Sciatic nerve (tissue), 2 donors: ENCODE measurements around the gene NOX3. TPM values are rescaled to one million over a fixed set of nuclear protein-coding genes. Genes with fewer than 3 reads are reported as not detected.
"Not testable (repeated sequence)": the region's sequence is repeated elsewhere in the genome, so short reads cannot be mapped to it uniquely, and the experiment has no call there.

ENCODE experiments used
- ATAC-seq: fragments of 200-7000 bp; cut with Tn5 transposase; one replicate; pipeline ENCODE4 v1.9.1; 2020; ENCODE audit warnings: mild to moderate bottlenecking, moderate library complexity
- DNase-seq: peaks from one replicate; pipeline ENCODE4 v3.0.0-alpha.2; 2020; ENCODE audit warnings: low spot score
- intact Hi-C: fragments of 100-400 bp; cut with DNase I; formaldehyde crosslinking; loops from one replicate; pipeline ENCODE4 v1.14.2; 2022
- total RNA-seq: library from RNA; stranded (reverse); fragmentation: NEBNext Ultra II Directional; extraction: Animal tissue kit (Norgen Biotek cat#: 25700); gene quantifications from one replicate; pipeline ENCODE4 v1.2.1, GENCODE V29; 2021
- donor health status: DM: no; HTN: no; CAD: no.
- donor health status: DM: no; HTN: no; CAD: no.

Gene NOX3, protein sequence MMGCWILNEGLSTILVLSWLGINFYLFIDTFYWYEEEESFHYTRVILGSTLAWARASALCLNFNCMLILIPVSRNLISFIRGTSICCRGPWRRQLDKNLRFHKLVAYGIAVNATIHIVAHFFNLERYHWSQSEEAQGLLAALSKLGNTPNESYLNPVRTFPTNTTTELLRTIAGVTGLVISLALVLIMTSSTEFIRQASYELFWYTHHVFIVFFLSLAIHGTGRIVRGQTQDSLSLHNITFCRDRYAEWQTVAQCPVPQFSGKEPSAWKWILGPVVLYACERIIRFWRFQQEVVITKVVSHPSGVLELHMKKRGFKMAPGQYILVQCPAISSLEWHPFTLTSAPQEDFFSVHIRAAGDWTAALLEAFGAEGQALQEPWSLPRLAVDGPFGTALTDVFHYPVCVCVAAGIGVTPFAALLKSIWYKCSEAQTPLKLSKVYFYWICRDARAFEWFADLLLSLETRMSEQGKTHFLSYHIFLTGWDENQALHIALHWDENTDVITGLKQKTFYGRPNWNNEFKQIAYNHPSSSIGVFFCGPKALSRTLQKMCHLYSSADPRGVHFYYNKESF
- not detected for total RNA-seq

DNA sequence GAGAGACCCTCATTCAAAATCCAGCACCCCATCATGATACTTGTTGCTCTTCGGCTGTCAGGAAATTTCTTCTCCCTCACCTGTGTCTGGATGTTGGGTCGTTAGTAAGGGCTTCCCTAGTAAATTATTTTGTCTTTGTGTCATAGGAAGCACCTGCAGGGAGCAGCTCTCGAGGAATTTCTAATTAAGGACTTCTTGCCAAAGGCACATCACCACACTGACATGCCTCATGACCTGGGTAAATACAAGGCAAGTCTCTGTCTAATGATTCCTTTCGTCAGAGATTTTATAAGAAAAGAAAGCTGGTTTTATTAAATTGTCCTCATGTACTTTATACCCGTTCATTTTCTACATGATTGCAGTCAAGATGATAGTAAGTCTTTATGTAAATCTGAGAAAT lies at the start of gene NOX3:
NOX3 (minus strand) TSS at position 74 of the 400 bp plus-strand sequence; CDS start at position 35, 39 bp downstream.
- intact Hi-C loops, result no loop called here
- no peak for ATAC-seq
- no peak for DNase-seq

DNA sequence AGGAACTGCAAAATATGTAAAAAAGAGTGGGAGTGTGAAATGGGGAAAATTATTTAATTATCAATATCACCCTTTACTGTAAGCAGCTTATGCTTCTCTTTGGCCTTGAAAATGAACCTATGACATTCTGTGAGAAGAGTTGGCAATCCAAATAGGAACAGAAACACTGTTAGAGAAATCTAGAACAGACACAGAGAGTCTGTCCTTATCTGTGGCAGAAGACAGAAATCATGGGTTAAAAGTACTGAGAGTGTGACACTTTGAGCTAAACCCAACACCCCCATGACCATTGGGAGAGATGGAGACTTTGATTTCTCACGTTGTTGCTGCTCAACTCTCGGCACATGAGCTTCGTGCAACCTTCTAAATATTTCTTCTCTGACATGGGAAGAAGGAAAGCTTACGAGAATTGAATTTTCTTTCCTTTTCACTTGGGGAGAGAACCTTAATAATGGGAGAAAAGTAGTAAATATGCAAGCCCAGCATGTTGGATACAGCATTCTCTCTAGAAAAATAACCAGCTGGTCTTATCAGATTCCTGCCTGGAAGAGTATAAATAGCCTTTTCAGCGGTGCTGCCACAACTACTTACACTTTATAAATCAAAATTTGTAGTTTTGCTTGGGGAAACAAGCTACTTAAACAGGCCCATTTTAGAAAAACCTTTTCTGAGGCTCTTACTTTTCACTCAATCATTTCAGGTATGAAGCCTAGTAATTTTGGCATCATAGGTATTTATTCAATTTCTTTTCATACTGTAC lies 49.4 kb upstream of the NOX3 start:
- intact Hi-C loops, result no loop called here
- no peak for ATAC-seq
- DNase-seq, result no peak

DNA sequence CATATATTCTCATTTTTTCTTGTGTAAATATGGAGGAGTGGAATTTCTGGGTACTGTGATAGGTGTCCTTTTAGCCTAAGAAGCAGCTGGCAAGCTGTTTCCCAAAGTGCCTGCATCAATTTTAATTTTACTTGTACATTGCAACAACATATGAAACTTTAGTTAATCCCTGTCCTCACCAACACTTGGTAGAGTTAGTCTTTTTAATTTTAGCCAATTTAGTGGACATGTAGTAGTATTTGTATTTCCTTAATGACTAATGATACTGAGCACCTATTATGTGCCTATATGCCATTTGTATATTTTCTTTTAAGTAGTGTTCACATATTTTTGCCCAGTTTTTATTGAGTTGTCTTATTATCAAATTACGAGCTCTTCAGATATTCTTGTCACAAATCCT lies 46.8 kb upstream of the NOX3 start:
- DNase-seq, result no peak
- intact Hi-C loops, result no loop called here
- no peak for ATAC-seq

DNA sequence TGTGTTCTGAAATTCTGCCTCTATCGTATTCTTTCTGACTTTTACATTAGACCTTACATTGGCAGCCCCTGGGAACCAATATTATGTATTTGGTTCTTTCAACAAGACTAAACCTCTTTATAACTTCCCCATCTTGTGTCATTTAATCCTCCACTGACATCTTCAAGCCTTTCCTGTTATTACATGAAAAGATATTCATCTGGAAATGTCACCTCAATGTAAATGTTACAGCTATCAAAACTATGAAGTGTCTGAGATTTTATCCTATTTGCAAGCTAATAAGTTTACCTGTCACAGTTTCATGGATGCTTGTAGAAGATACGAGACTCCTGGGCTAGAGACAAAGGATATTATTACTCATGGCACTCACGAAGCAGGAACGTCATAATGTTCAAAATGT lies 43.9 kb upstream of the NOX3 start:
- ATAC-seq (no peak), DNase-seq (no peak)
- intact Hi-C loops, result no loop called here

DNA sequence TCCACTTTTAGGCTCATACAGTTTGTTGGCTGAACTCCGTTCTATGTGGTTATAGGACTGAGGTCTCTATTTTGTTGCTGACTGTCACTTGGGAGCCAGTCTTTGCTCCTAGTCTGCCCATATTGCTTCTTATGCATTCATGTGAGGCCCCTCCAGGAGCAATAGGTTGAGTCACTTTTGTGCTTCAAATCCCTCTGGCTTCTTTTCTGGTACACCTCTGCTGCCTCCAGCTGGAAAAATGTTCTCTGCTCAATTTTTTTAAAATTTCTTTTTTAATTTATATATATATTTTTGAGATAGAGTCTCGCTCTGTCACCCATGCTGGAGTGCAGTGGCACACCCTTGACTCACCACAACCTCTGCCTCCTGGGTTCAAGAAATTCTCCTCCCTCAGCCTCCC lies 42.7 kb upstream of the NOX3 start:
- intact Hi-C loops, result no loop called here
- ATAC-seq, result no peak
- no peak for DNase-seq

DNA sequence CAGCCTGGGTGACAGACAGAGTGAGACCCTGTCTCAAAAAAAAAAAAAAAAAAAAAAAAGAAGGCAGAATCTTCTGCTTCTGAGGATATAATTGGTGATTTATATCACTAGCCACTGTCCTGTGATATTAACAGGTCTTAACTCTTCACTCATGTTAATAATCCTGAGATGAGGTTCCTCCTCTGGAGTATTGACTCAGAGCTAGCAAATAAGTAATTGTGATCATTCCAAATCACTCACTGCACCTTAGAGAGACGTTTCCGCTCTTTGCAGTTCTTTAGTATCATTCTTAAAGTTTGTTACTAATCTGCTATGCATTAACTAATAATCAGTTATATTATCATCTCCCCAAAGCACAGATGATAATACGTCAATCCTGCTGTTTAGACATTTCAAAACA lies 41.6 kb upstream of the NOX3 start:
- intact Hi-C loops, result loop anchor here (2.0 kb wide), 1 partner anchor 78 kb away; no protein-coding TSS in a partner anchor

DNA sequence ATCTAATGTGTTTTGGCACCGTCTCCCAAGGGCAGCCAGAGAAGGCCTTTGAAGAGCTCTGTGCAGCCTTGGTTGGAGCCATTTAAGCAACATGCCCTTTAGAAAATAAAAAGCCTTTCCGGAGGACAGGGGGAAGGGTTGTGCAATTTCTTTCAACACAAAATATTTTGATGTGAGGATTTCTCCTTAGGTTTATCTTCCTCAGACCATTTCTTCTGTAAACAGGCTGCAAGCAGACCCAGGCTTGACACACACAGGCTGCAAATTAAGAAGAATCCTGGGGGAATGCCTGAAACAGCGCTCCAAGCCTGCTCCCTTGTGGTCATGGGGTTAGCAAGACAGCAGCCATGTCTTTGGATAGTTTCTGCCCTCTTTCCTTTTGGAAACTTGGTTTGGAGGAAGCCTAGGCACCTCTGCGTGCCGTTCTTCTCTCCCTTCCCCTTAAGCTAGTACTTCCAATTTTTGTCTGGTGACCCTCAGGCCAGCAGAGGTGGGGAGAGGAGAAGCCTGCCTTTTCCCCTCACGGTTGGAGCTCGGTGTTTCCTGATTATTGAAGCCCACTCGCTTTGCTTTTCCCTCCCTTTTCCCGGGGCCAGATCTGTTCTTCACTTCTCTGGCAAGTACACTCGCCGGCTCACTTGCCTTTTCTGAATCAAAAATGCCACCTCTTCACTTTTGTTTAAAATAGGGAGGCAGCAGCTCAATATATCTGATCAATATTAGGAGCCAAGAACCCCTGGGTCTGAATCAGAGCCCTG lies 39.6 kb upstream of the NOX3 start:
- DNase-seq, result peak; percentile 62
- ATAC-seq, result peak; percentile 88
- intact Hi-C loops, result no loop called here

More for the DNA sequence above, 41.6 kb upstream of the NOX3 start:
- ATAC-seq, result no peak
- DNase-seq, result no peak

DNA sequence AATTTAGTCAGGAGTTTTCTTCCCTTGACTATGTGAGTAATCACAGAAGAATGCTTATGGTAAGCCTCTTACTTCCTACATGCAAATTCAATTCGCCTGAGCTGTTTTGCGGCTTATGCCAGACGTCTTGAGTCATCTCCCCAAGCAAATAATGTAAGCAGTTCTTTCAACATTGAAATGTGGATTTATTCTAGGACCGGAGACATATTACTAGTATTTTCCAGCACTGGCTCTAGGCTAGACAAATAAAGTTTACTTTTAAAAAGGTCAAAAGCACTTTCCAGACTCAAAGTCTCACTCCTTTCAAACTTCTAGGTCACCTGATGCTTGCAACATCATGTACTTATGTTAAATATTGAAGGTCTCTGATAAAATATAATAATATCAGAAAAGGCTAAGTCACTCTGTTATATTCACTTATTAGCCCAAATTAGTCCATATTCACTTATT lies 38.1 kb upstream of the NOX3 start:
- no peak for DNase-seq
- intact Hi-C loops, result no loop called here
- ATAC-seq, result peak; percentile 84

DNA sequence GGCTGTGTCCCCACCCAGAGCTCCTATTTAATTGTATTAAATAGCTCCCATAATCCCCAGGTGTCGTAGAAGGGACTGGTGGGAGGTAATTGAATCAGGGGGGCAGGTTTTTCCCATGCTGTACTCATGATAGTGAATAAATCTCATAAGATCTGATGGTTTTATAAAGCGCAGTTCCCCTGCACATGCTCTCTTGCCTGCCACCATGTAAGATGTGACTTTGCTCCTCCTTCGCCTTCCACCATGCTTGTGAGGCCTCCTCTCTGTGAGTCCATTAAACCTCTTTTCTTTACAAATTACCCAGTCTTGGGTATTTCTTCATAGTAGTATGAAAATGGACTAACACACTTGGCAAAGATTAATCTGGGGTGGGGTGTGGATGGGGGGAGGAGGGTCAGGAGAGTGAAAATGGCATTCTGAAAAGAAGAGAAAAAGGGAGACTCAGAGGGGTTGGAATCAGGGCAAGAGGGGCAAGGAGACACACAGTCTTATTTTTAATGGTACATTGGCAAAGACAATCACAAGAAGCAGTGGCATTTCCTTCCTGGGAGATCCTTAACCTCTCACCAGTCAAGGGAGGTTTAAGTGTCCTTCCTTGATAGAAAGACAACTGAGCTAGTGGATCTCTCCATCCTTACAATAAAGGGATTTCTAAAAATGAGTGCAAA lies 37.5 kb upstream of the NOX3 start:
- no peak for DNase-seq
- no peak for ATAC-seq
- intact Hi-C loops, result no loop called here

DNA sequence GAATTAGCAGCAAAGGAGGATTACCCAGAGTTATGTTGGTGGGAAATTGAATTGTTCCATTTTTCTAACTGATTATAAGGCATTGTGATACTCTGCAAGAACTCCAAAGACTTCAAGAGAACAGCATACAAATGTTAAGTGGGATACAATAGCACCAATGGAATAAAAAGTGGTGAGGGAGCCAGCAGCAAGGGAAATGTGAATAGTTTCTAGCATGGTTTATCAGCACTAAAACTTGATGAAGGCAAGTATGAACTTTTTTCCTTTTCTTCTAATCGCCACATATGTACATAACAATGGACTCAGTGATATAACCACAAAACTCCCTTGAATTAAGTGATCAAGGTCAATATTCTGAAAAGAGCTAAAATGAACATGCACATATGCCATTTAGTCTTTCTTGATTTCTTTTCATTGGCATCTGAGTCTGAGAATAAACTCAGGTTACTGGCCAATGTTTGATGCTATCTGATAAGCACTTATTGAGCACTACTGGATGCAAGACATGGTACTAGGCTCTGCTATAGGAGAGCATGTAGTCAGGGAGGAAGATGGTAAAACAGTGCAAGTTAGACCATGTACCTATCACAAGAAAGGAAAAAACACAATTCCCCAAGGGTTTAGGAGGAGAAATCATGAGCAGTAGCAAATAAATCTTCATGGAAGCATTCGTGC lies 36.6 kb upstream of the NOX3 start:
- no peak for DNase-seq
- intact Hi-C loops, result no loop called here
- ATAC-seq, result no peak

DNA sequence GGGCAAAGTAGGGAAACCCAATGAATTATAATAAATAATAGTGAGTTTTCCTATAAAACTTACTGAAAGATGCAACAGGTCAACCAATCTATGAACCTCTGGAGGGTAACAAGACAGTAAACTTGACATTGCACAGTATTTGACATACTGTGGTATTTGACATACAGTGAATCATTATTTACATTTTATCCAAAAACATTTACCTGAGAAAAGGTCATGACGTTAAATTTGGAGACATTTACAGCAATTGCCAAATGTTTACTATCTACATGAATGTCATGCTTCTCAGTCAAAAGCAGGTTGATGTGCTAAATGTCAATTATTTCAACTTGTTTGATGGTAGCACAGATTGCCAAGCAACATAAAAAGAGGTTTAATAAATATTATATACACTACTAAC lies 35.8 kb upstream of the NOX3 start:
- no peak for ATAC-seq
- DNase-seq, result no peak
- intact Hi-C loops, result no loop called here

DNA sequence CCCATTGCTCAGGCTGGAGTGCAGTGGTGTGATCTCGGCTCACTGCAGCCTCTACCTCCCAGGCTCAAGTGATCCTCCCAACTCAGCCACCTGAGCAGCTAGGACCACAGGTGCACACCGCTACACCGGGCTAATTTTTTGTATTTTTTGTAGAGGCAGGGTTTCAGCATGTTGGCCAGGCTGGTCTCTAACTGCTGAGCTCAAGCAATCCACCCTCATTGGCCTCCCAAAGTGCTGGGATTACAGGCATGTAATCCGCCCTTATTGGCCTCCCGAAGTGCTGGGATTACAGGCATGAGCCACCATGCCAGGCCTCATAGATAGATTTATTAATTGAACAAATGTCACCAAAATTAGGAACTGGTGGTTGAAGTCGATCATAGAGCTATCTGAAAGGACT lies 32.6 kb upstream of the NOX3 start:
- ATAC-seq, DNase-seq, intact Hi-C loops: not testable (repeated sequence)

DNA sequence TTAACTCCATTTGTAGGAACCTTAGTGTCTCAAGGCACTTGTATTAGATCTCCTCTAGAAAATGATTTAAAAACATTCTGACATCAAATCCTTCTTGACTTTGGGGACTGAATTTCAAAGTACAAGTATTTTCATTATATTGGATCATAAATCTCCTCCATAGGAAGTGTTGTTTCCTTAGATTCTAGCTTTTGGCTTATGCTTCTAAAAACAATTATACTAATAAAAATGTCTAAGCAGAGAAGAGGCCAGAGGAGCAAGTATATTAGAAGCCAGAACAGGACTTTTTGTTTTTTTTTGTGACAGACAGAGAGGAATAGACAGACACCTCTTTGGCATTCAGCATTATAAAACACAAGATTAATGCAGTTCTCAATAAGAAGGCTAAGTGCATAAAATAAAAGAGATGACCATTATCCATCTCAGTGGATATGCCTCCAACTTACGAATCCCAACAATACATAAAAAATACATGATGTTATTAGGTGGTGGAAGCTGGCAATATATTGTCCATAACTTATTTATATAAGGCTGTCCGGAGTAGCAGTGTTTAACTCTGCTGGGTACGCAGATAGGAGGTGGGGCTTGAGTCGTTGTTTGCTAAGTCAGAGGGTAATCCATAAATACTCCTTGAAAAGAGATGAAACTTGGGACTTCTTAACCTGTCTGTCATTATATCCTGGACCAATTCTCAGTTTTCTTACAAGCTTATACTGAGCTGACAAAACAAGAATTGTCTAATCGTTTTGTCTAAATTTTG lies 31.9 kb upstream of the NOX3 start:
- intact Hi-C loops, result no loop called here
- ATAC-seq (no peak), DNase-seq (no peak)

DNA sequence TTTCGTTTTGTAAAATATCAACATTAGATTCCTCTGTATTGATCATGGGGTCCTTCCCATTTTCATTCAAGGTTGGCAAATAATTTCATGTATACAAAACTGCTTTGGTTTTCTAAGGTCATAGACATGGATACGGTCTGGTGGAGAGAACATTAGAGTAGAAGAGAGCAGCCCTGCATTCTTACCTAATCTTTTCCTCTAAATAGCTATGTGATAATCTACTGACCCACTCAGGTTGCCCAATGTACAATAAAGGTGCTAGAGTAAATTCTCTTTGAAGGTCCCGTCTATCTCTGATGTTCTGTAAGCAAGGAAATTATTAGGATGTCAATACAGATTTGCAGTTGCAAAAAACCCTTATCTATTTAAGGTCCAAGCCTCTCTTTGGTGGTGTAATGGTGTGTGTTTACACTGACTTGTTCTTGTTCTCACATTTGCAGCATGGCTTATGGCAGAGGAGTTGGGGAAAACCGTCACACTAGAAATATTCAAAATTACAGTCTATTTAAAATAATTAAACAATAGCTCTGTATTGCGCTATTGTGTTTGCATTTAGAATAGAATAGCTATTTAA lies 31.2 kb upstream of the NOX3 start:
- ATAC-seq (no peak), DNase-seq (no peak)
- intact Hi-C loops, result no loop called here

DNA sequence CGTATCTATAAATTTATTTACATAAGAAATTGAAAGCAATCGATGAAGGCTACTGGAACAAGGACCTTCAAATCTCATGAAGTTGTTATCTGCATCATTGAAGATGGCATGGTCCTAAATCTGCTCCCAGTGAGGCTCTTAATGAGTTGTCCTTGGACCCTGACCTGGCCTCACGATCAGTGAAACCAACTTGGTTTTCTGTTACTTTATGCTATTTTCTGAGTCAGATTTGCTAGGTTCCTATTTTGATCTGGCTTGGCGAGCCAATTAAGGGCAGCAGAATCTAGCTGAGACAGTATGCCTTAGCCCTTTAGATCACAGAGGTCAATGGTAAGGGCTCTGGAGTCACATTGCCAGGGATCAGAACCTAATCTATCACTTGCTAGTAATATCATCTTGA lies 30.1 kb upstream of the NOX3 start:
- DNase-seq (no peak), ATAC-seq (no peak)
- intact Hi-C loops, result no loop called here

DNA sequence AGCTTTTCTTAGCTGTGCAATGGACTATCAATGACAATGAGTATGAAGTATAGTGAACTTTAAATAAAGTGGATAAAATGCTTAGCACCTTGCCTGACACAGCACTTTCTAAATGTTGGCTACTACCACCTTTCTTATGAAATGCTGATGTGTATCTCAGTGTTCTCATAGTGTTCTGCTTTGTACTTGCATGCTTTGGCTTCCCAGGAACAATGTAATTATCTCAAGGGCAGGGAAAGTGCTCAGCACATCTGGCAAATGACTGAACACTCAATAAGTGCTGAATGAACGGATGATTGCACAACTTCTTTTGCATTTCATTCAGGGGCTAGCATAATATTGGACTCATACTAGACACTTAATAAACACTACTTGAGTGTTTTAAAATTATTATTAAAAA lies 28.2 kb upstream of the NOX3 start:
- peak; percentile 46 for ATAC-seq
- intact Hi-C loops, result no loop called here

DNA sequence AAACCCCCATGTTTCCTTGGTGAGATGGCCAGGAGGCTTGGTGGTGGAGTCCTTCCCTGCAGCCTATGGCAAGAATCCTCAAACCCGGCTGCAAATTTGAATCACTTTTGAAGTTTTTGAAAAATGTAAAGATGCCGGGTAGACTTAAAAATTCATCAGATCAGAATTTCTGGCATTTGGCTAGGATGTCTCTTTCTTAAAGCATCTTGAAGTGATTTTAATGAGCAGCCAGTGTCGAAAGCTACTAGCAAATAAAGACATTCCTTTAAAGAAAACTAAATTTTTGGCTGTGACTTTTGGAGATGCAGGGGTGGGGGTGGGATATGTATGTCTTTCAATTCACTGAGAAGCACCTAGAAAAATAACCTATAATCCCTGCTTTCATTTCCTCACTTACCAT lies 25.6 kb upstream of the NOX3 start:
- intact Hi-C loops, result no loop called here
- DNase-seq (no peak), ATAC-seq (no peak)

More for the DNA sequence above, 28.2 kb upstream of the NOX3 start:
- no peak for DNase-seq
